ENCODE data around the gene GPR3.
A peak's percentile ranks its signal among the peaks of the same experiment; 100 is the strongest.
"Not testable (repeated sequence)": the region's sequence is repeated elsewhere in the genome, so short reads cannot be mapped to it uniquely, and the experiment has no call there.

Gene GPR3

GRCh38 chr1:27400082-27400962 lies 7.9 kb downstream of the GPR3 start:
- no peak for DNase-seq (ENCODE audit: low spot score)

- no peak for DNase-seq (ENCODE audit: low spot score)
Observed at GRCh38 chr1:27400963-27401341, 8.5 kb downstream of the GPR3 start.

- DNase-seq (ENCODE audit: low spot score), result peak; percentile 84
Observed at GRCh38 chr1:27402349-27402754, 9.9 kb downstream of the GPR3 start.

GRCh38 chr1:27403065-27403726 lies 10.8 kb downstream of the GPR3 start:
- no peak for DNase-seq (ENCODE audit: low spot score)

GRCh38 chr1:27403931-27404330 lies 11.5 kb downstream of the GPR3 start:
- DNase-seq (ENCODE audit: low spot score), result no peak

- DNase-seq (ENCODE audit: low spot score), result no peak
Observed at GRCh38 chr1:27405074-27405473, 12.7 kb downstream of the GPR3 start.

GRCh38 chr1:27405598-27406361 lies 13.4 kb downstream of the GPR3 start:
- not testable (repeated sequence) for DNase-seq (ENCODE audit: low spot score)

GRCh38 chr1:27406362-27406680 lies 13.9 kb downstream of the GPR3 start:
- no peak for DNase-seq (ENCODE audit: low spot score)

- DNase-seq (ENCODE audit: low spot score), result not testable (repeated sequence)
Observed at GRCh38 chr1:27406791-27407190, 14.4 kb downstream of the GPR3 start.

GRCh38 chr1:27408151-27408550 lies 15.7 kb downstream of the GPR3 start:
- DNase-seq (ENCODE audit: low spot score), result no peak

GRCh38 chr1:27409669-27410068 lies 17.2 kb downstream of the GPR3 start:
- DNase-seq (ENCODE audit: low spot score), result no peak

- no peak for DNase-seq (ENCODE audit: low spot score)
Observed at GRCh38 chr1:27410709-27411108, 18.3 kb downstream of the GPR3 start.

- no peak for DNase-seq (ENCODE audit: low spot score)
Observed at GRCh38 chr1:27412502-27412901, 20.1 kb downstream of the GPR3 start.

- no peak for DNase-seq (ENCODE audit: low spot score)
Observed at GRCh38 chr1:27413004-27413403, 20.6 kb downstream of the GPR3 start.

- no peak for DNase-seq (ENCODE audit: low spot score)
Observed at GRCh38 chr1:27414091-27414490, 21.7 kb downstream of the GPR3 start.

- DNase-seq (ENCODE audit: low spot score), result peak; percentile 66
Observed at GRCh38 chr1:27416387-27417111, 24.1 kb downstream of the GPR3 start.

- DNase-seq (ENCODE audit: low spot score), result no peak
Observed at GRCh38 chr1:27417713-27418112, 25.3 kb downstream of the GPR3 start.

GRCh38 chr1:27418326-27419185 lies 26.1 kb downstream of the GPR3 start:
- peak; percentile 85 for DNase-seq (ENCODE audit: low spot score)

- no peak for DNase-seq (ENCODE audit: low spot score)
Observed at GRCh38 chr1:27423709-27424108, 31.3 kb downstream of the GPR3 start.

GRCh38 chr1:27427329-27427728 lies 34.9 kb downstream of the GPR3 start:
- peak; percentile 76 for DNase-seq (ENCODE audit: low spot score)

- DNase-seq (ENCODE audit: low spot score), result no peak
Observed at GRCh38 chr1:27427816-27428315, 35.4 kb downstream of the GPR3 start.

Measured in Ammon's horn (tissue), 1 donor.